ENCODE measurements around the gene HOXD13.

- TF ChIP-seq, protein P1, sequence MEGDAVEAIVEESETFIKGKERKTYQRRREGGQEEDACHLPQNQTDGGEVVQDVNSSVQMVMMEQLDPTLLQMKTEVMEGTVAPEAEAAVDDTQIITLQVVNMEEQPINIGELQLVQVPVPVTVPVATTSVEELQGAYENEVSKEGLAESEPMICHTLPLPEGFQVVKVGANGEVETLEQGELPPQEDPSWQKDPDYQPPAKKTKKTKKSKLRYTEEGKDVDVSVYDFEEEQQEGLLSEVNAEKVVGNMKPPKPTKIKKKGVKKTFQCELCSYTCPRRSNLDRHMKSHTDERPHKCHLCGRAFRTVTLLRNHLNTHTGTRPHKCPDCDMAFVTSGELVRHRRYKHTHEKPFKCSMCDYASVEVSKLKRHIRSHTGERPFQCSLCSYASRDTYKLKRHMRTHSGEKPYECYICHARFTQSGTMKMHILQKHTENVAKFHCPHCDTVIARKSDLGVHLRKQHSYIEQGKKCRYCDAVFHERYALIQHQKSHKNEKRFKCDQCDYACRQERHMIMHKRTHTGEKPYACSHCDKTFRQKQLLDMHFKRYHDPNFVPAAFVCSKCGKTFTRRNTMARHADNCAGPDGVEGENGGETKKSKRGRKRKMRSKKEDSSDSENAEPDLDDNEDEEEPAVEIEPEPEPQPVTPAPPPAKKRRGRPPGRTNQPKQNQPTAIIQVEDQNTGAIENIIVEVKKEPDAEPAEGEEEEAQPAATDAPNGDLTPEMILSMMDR (conservative IDR thresholded peaks at IDR 0.05 in 1 of 2, IDR thresholded peaks at IDR 0.05 in 1 of 2; ENCODE audit: low read depth in 1 of 2, low read length in 2 of 2): no peak
- TF ChIP-seq EZH2 (IDR thresholded peaks at IDR 0.05; ENCODE audit: low read length, missing control alignments): no peak
Observed at GRCh38 chr2:176099159-176099727, 6.7 kb downstream of the HOXD13 start.

Measured in fibroblast of lung (primary cell).